ENCODE measurements around the gene ARF1.

Gene ARF1

DNA sequence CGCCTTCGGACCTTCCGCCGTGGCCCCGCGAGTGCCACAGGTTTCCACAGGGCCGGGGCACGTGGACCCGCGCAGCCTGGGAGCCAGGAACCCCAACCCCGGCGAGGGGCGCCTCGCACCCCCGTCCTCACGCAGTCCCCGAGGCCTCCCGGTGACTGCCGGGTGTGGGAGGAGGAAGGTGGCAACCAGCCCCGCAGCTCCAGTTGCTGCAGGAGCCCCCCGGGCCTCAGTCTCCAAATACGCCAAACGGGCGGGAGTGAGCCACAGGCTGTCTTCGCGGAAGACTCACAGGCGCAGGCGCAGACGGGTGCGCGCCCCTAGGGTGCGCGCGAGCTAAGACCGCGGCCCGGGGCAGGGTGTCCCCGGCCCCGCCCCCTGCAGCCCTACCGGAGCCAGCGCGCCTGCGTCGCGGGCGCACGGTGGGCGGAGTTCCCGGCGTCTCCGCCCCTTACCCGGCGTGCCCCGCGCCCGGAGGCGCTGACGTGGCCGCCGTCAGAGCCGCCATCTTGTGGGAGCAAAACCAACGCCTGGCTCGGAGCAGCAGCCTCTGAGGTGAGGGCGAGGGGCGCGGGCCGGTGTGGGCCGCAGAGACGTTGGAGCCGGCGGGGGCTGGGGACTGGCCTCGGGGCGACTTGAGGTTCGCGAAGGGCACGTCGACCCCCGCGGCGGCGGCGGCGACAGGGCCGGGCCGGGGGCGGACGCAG, at the start of gene ARF1:
Gene ARF1 (plus strand): TSS at position 495 of the 704 bp plus-strand sequence. CDS start 14,407 bp downstream, outside the sequence.
- DNase-seq = peak; percentile 90

DNA sequence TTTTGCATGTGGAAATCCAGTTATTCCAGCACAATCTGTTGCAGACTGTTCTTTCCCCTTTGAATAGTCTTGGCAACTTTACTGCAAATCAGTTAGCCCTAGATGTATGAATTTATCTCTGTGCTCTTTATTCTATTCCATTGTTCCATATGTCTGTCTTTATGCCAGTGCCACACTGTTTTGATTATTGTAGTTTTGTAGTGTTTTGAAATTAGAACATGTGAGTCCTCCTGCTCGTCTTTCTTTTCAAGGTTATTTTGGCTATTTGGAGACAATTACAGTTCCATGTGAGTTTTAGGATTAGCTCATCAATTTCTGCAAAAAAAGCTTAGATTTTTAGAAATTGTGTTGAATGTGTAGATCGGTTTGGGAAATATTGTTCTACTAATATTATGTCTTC, 49.1 kb upstream of the ARF1 start:
- no peak for DNase-seq

DNA sequence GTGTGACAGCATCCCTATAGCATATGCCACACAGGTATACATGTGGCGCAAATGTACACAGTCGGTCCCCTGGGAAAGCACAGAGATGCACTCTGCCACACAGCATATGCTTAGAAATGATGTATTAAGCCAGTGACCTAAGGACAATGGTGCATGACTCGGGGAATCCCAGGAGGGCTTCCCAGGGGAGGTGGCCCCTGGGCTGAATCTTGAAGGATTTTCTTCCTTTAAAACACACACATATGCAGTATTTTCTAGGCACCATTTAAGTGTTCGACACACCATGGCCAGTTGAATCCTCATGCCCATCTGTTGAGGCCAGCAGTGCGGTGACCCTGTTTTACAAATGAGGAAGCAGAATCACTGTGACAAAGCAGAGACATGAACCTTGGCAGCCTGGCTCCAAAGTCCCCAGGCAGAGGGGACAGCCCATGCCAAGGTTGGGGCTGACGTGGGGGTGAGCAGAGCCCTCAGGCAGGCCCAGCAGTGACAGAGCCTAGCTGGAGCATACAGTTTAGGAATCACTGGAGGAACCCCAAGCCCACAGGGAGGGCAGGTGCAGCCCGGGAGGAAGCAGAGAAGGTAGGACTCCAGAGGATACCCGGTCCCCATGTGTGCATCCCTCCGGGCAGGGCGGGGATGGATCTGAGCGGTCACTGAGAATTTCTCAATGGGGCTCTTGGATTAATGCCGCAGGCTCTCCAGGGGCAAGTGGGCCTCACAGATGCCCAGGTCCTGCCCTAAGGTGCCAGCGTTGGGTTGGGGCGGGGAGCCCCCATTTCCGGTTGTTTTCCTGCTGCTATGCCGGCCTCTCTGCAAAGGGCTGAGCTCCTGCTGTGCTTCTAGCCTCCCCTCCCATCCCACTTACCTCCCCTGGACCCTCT, 47.3 kb upstream of the ARF1 start:
- no peak for DNase-seq

DNA sequence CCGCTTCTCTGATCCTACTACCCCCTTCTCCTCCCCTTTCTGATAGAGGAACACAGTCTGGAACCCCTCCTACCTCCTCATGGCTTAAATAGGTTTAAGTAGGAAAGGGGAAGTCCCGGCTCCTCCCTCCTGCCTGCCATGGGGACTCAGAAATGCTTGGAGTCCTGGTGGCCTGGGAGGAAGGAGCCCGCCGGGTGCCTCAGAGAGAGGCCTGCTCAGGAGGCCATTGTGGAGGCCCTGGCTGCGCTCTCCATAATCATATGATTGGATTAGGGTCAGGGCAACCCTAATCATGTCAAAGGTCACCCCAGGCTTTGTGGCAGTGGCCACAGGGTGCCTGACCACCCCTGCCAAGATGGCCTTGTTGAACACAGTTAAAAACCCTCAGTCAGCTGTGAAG, 46.7 kb upstream of the ARF1 start:
- DNase-seq = no peak

DNA sequence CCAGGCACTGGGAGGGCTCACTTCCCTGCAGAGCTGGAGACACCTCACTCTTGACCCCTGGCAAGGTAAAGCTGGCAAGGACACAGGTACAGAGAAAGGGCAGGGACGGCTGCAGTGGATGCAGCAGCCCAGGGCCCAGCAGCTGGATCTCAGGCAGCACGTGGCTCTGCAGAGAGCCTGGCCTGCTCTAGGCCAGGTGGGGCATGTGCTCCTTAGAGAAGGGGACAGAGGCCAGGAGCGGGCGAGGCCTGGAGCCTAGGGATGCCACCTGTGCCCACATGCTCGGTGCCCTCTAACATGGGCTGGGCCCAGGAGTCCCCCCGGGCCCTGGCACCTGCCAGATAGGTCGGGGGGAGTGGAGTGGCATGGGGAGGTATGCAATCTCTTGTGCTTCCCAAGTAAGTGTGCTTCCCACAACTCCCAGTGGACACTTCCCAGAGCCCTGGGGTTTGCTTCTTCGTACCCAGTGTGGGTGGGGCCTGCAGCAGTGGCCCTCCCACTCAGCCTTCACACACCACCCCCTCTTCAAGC, 45.7 kb upstream of the ARF1 start:
- DNase-seq = no peak

DNA sequence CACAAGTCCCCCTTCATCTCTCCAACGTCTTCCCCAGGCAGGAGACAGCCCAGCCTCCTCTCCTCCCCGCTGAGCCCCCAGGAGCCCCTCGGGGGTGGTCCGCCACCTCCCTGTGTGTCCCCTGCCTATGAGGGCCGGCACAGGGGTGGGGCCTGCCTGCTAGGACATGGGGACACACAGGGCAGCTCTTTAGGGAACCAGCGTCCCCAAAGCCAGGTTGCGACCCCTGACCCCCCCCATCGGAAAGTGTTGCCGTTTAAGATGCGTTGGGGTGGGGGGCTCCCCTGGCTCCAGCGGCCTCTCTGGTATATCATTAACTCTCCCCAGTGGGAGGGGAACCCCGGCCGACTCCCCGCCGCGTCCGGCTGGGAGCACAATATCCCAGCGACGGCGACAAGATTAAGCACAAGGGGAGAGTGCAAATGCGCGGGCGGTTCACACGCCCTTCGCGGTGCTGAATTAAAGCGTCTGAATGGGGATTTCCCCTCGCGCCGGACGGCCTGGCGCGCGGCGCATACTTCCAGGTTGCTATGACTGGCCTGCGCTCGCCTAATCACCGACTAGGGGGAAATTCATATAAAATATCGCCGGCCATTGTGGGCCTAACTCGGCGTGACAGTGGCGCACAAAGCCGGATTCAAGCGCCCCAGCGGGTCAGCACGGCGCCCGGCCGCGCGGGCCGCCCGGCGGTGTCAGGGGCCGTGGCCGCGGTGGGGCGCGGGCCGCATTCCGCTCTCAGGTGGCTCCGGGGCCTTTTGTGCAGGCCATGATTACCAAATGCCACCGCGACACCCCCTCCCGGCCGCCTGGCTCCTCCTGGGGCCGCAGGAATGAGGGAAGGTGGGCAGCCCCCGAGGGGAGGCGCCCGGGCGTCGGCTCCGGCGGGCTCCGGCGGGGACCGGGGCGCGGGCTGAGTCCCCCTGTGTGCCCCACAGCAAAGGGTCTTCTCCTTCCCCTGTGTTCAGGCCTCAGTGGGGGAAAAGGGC, 44.8 kb upstream of the ARF1 start:
- no peak for DNase-seq

DNA sequence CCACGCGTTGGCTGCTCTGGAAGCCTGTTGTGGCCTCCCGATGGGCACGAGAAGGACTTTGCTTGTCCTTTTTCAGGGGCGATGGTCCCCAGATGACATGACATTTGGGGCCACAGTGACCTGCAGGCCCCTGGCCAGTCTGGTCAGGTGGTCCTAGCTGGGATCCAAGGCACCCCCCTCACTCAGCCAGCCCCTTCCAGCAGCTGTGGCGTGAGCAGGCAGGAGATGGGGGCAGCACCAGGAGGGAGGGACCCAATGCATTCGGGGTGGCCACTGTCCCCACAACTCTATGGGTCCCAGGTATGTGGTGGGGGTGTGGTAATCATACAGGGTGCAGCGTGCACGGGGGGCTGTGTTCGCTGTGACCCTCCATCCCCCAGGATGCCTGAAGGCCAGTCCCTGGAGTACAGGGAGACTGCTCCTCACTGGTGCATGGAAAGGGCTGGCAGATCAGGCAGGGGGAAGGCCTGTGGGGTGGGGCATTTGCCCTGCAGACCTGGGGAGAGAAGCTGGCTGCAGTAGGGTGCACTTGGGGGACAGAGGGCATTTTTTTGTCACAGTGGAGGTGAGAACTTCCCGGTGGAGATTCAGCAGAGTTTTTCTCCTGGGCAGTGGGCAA, 44.0 kb upstream of the ARF1 start:
- DNase-seq = no peak

DNA sequence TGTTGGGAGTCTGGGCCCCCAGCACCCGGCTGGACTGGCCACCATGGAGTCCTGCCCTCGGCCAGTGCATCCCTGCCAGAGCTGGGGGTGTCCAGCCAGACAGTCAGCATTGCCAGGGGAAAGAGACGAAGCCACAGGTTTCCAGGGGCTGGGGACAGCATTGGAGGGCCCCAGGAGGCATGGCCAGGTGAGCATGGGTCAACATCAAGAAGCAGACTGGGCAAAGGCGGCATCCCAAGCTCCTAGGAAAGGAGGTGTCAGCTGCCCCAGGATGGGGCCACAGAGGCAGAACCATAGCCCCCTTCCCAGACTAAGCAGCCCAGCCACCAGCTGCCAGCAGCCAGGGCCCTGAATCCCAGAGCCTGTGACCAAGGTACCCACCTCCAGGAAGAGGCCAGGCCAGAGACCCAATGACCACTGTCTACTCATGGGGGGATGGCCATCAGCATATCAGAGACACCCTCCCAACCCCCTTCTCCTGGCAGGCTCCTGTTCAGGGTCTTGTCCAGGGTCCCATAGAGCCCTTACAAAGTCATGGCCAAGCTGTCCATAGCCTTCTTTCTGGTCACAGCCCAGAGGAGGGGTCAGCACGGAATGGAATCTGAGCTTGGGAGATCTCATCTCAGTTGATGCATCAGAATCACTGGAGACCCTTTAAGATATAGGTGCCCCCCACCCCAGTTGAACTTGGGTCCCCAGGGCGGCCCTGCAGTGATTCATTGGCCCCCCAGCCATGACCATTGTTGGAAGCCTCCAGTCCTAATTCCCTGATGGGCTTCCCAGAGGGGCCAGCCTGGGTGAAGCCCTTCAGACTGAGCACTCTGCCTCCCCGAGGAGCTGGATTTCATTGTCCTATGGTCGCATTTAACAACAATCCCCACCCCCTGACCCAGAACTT, 43.3 kb upstream of the ARF1 start:
- no peak for DNase-seq

DNA sequence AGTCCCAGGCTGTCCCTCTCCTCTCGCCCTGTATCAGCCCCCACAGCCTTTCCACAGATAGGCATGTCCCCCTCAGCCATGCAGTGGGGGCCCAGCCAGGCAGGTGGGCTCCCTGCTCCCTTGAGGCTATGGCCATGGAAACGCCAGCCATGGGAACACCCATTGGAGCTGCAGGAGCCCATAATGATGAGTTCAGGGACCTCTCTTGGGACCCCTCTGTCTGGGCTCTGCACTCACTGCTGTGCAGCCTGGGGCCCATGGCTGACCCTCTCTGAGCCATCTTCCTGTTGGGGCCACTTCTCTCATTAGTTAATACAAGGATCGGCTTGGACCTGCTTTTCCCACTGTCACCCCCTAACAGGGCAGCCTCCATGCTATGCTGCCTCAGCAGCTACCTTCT, 42.5 kb upstream of the ARF1 start:
- no peak for DNase-seq

DNA sequence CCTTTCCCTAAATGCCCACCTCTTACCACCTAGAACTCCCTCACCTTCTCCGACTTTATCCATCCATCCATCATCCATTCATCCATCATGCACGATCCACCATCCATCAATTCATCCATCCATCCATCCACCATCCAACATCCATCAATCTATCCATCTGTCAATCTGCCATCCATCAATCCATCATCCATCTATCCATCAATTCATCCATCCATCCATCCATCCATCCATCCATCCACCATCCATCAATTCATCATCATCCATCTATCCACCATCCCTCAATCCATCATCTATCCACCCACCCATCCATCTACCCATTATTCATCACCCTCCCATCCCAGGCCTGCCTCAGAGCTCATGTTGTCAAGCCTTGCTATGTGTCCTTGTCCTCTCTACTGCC, 41.2 kb upstream of the ARF1 start:
- no peak for DNase-seq

DNA sequence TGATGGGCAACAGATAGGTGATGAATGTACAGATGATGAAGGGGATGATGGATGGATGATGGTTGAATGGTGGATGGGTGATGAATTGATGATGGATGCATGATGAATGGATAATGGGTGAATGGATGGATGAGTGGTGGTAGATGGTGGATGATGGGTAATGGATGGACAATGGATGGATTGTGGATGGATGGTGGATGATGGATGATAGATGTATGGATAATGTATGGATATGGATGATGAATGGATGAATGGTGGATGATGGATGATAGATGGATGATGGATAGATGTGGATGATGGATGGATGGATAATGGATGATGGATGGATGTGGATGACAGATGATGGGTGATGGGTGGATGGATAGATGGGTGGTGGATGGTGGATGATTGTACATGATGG, 40.0 kb upstream of the ARF1 start:
- no peak for DNase-seq

DNA sequence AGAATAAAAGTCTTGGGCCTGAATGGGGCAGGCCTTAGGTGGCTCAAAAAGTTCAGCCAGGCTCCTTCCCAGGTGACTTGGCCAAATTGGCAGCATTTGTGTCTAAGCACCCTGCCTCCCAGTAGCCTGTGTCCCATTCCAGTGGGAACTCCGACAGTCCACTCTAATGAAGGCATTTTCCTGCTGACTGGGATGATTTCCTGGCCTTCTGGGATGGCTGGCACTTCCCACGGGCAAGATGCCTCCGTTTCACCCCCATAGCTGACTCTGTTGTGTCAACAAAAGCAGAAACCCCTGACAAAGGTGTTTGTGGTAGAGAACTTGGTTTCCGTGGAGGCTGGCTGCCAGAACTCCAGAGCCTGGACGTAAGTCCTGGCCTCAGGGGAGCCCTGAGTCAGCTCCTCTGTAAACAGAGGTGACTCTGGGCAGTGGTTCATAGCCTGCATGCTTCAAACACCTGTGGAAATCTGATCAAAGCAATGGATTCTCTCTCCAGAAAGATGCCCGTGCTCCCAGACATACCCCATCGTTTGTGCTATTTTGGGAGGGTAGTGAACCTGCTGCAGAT, 39.1 kb upstream of the ARF1 start:
- DNase-seq = no peak

DNA sequence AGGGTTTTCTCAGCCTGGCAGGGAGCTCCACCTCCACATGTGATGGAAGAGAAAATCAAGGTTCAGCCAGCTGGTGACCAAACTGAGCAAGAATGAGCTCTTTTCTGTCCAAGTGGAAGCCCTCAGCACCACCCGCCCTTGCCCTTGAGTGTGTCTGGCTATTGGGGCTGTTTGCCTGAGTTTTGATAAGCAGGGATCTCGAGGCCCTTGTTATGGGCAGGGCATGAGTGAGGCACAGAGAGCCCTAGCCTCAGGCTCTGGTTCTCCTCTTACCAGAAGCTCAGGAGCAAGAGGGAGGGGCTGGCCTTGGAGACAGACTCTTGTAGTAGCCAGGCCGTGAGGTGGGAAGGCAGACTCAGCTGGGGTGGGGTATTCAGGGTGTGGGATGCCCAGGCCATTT, 37.5 kb upstream of the ARF1 start:
- no peak for DNase-seq

DNA sequence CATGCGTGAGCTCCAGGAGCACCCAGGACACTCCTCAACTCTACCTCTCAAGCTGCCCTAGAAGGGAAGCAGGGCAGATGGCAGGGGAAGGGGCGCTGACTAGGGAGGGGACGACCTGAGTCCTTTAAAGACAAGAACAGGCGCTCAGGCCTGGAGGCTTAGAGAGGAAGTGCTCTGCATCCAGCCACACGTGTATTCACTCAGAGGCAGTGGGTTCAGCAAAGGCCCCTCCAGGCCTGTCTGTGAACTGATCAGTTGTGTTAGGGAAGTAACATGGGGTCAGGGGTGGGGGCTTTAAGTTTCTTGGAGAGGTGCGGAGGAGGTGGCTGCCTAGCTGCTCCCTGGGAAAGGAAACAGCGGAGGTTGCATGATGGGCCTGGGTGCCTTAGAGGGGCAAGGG, 37.1 kb upstream of the ARF1 start:
- no peak for DNase-seq

DNA sequence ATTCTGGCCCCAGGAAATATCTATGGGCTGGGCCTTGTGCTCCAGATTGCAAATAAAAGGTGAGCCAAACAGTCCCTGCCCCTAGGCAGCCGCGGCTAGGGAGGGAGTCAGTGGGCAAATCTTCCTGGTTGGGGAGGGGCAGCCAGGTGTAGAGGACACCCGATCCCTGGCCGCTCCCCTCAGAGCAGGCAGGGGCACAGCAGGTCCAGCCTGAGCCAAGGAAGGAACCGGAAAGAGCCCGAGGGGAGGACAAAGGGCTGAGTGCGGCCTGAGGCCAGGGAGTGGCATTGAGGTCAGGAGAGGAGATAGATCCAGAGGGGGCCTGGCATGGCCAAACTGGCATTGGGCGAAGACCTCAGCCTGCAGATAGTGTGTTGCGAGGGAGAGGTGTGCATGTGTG, 36.6 kb upstream of the ARF1 start:
- DNase-seq = no peak

DNA sequence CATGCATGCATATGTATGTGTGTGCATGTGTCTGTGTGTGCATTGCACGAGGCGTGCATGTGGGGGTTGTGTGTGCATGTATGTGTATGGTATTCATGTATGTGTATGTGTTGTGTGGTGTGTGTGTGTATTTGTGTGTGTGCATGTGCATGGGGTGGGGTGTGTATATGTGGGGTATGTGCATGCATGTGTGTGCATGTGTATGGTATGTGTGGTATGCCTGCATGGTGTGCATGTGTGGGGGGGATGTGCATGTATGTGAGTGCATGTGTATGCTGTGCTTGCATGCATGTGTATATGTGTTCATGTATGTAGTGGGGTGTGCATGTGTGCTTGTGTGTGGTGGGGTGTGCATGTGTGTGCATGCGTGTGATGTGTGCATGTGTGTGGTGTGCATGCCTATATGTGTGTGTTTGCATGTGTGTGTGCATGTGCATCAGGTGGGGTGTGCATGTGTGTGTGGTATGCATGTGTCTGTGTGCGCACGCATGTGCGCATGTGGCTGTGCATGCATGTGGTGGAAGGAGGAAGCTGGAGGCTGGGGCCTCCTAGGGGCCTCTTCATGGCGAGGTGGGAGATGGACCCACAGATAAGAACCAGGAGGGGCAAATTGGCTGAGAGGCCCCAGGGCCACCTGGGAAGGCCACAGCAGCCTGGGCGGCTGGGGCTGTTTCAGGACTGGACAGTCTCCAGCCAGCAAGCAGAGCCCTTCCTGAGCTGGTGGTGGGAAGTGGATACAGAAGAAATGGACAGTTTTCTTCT, 35.9 kb upstream of the ARF1 start:
- DNase-seq = no peak

DNA sequence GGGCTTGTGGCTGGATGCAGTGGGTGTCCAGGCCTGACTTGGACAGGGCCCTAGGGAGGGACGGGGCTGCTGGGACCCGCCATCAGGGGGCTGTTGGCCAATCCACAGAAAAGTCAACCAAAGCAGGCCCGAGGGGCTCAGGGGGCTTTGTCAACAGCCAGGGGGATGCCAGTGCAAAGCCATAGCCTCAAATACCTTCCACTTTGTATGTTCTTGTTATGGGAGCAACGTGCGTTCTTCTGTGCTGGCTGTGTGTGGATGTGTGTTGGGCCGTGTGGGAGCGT, 35.4 kb upstream of the ARF1 start:
- DNase-seq = no peak

DNA sequence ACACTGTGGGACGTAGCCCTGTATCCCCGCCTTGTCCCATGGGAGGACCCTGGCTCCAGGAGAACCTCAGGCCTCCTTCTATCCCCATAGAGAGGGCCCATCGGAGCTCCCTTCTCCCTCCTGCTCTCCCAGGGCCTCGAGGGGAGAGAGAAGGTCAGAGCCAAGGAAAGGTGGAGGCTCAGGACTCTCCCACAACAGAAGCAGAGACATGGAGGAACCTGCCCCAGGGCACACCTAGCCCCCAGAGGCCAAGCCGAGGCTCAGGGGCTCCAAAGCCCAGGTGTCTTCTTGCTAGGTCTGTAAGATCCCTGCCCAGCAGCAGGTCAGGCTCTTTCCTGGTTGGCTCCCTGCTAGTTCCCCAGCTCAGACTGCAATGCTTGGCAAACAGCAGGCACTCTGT, 34.4 kb upstream of the ARF1 start:
- DNase-seq = no peak

DNA sequence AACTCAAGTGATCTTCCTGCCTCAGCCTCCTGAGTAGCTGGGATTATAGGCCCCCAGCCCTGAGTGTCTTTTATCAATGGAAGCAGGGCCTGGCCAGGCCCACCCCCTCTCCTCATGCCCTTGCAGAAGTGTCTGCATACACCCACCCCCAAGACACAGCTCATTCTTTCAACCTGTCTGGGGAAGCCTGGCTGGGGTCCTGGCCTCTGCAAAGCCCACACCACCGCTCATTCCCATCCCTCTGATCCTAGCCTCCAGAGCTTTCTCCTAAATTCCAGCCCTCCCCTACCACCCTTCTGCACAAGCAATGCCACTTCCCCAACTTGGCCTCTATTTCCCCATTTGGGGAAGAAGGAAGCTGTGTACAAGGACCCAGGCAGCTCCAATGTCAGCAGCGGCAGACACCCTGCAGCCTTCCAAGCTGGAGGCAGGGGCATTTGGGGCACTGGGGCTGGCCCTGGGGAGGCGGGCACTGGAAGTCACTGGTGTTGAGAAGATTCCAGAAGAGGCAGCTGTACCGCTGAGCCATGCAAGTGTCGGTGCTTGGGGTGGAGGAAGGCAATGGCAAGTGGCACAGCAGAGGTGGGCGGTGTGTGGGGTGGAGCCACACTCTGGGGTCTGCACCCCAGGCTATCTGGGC, 33.7 kb upstream of the ARF1 start:
- DNase-seq = no peak

Data from CD4-positive, alpha-beta T cell treated with Interleukin-4 for 4 hours (primary cell).